ENCODE results near the gene CDCA4.

CDCA4 gene

DNA sequence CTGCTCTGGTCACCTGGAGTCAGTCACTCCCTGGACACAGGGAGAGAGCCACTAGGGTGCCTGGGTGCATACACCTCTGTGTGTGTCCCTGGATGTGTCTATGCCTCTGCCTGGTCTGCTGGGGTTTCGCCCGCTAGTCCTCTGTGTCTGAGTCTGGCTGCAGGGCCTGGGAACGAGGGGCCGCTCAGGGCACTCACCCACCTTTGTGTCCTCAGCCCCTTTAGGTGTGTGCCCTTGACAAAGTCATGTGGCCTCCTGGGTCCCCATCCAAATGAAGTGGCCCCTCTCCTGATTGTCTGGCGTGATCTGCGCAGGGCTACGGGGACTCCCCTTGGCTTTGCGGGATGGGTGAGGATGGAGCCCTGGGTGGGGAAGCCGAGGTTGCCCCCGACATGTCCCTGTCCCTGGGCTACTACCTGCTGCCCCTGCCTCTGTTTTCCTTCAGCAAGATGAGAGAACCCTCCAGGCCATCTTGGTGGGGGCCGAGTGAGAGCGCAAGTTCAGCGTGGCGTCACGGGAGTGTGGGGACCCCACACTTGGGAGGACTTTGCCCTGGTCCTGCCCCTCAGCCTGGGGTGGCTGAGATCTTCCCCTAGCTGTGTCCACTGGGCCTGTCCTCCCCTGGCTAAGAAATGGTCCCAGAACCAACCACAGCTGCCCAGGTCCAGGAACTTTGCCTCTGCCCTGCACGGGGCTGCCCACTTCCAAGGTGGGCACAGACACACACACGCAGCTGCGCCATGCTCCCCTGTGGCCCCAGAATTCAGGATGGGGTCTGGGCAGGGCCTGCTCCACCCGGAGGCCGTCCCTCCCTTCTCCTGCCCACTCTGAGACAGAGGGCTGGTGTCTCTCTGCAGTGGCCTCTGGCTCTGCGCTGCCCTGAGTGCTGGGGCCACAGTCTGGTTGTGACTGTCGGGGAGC, 40.0 kb downstream of the CDCA4 start:
- H3K4me3 ChIP-seq (ENCODE audit: low read length): no peak overlapping the region
- no peak for TF ChIP-seq CTCF (conservative IDR thresholded peaks at IDR 0.05; ENCODE audit: low read depth, low read length)
- no peak for DNase-seq (ENCODE audit: low read depth)

GRCh38 chr14:104979758-104980610, 40.9 kb downstream of the CDCA4 start:
- no peak overlapping the region for H3K4me3 ChIP-seq (ENCODE audit: low read length)
- TF ChIP-seq CTCF (conservative IDR thresholded peaks at IDR 0.05; ENCODE audit: low read depth, low read length): no peak
- peak; percentile 39 for DNase-seq (ENCODE audit: low read depth)

- no peak for TF ChIP-seq CTCF (conservative IDR thresholded peaks at IDR 0.05; ENCODE audit: low read depth, low read length)
- DNase-seq (ENCODE audit: low read depth): no peak
- peak overlapping the region; percentile 44 for H3K4me3 ChIP-seq (ENCODE audit: low read length)
These were observed 41.9 kb downstream of the CDCA4 start for GRCh38 chr14:104978746-104979691.

DNA sequence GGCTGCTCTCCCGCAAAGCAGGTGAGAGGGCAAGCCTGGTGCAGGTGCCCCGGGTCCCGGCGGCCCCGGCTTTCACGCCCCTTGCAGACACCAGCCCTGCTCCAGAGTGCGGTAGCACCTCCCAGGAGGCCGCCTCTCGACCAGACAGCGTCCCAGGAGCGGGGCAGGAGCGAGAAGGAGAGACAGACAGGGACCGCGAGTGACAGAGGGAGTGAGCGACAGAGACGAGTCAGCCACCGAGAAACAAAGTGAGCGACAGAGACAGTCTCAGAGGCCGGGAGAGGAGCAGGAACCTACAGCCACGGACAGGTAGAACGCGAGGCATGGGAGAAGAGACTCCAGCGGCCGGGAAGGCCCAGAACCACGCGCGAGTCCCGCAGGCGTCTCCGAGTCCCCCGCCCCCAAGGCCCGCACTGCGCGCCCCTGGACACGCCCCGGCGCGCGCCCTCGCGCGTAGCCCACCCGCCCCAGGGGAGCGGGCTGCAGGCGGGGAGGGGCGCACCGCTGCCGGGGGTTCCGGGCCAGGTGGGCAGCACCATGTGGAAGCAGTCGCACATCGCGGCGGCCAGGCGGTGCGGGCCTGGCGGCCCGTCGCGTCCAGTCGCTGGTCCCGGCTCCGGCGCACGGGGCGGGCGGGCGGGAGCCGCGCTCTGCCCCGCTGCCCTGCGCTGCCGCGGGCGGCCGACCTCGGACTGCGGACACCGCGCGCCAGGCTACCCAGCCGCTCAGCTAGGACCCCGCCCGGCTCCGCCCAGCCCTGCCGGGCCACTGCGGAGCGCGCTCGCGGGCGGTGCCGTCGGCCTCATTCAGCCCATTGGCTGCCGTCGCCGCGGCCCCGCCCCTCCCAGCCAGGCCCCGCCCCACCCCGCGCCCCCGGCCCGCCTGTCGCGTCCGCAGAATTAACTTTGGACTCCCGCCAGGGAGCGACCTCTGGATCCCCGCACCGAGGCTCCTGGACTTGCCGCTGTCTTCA, 42.9 kb downstream of the CDCA4 start, which contains the start of gene AHNAK2:
AHNAK2 (minus strand) TSS at position 694 of the 973 bp plus-strand sequence; CDS start at position 557, 137 bp downstream.
- TF ChIP-seq CTCF (conservative IDR thresholded peaks at IDR 0.05; ENCODE audit: low read depth, low read length): no peak
- peak; percentile 52 for DNase-seq (ENCODE audit: low read depth)
- peak within 1 kb of the TSS; percentile 74 for H3K4me3 ChIP-seq (ENCODE audit: low read length)

DNA sequence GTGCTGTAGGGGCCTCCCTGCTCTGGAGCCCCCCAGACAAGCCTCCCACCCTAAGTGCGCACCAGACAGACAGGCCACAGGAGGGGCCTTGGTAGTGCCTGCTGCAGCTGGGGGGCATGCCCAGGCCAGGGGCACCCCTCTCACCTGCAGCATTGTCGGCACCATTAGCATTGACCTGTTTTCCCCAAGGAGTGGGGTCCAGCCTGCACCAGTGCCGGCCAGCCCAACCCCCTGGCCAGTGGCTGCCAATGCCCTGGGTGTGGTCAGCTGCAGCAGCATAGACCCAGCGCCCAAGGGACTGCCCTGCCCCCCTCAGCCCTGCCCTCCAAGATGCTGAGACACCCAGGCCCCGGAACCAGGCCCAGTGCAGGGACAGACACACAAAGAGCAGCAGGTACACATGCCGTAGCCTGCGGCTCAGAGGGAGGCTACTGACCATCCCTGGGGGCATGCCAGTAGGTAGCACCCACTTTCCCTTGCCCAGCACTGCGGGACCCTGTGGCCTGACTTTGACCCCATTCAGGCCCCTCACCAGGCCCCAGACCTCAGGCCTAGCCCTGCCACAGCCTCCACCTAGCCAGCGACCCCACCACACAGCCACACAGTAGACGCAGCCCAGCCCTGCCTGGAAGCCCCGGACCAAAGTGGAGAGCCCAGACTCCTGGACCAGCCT, 43.7 kb downstream of the CDCA4 start:
- TF ChIP-seq CTCF (conservative IDR thresholded peaks at IDR 0.05; ENCODE audit: low read depth, low read length): no peak
- peak overlapping the region; percentile 74 for H3K4me3 ChIP-seq (ENCODE audit: low read length)
- DNase-seq (ENCODE audit: low read depth): no peak

Measured in retinal pigment epithelial cell (primary cell).